GM21619 (cell line): ENCODE results near the gene WDTC1.

Experiments used
- ATAC-seq: cut with Tn5 transposase; IDR thresholded peaks from one replicate; pipeline ENCODE4 v1.9.1; 2021; ENCODE audit not compliant: unreplicated experiment

The WDTC1 gene

GRCh38 chr1:27353629-27354028, 119.2 kb downstream of the WDTC1 start:
- no peak for ATAC-seq

- no peak for ATAC-seq
Measured at GRCh38 chr1:27355683-27356082, 121.3 kb downstream of the WDTC1 start.

- ATAC-seq = no peak
Measured at GRCh38 chr1:27356277-27356618, 121.8 kb downstream of the WDTC1 start.

- no peak for ATAC-seq
Measured at GRCh38 chr1:27356619-27357280, 122.3 kb downstream of the WDTC1 start.

GRCh38 chr1:27357281-27358037, 123.0 kb downstream of the WDTC1 start:
- ATAC-seq = peak; percentile 52
